ENCODE measurements around the gene PPM1L.

Gene PPM1L

DNA sequence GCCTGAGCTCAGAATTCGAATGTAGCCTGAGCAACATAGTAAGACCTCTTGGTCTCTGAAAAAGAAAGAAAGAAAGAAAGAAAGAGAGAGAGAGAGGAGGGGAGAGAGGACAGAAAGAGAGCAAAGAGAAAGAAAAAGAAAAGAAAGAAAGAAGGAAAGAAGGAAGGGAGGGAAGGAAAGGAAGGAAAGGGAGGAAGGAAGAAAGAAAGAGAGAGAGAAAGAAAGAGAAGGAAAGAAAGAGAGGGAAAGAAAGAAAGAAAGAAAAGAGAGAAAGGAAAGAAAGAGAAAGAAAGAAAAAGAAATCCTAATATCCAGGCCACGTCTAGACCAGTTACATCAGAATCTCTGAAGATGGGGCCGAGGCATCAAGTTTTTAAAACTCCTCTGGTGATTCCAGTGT lies 50.7 kb downstream of the PPM1L start (continued):
- TF ChIP-seq, protein P1, sequence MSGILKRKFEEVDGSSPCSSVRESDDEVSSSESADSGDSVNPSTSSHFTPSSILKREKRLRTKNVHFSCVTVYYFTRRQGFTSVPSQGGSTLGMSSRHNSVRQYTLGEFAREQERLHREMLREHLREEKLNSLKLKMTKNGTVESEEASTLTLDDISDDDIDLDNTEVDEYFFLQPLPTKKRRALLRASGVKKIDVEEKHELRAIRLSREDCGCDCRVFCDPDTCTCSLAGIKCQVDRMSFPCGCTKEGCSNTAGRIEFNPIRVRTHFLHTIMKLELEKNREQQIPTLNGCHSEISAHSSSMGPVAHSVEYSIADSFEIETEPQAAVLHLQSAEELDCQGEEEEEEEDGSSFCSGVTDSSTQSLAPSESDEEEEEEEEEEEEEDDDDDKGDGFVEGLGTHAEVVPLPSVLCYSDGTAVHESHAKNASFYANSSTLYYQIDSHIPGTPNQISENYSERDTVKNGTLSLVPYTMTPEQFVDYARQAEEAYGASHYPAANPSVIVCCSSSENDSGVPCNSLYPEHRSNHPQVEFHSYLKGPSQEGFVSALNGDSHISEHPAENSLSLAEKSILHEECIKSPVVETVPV (CRISPR knock-in tag; IDR thresholded peaks at IDR 0.05): no peak
- TF ChIP-seq ZNF70 (CRISPR knock-in tag; IDR thresholded peaks at IDR 0.05) (no peak), RARB (CRISPR knock-in tag; IDR thresholded peaks at IDR 0.05) (no peak), CSDC2 (CRISPR knock-in tag; IDR thresholded peaks at IDR 0.05) (no peak), ZC3H10 (CRISPR knock-in tag; IDR thresholded peaks at IDR 0.05) (no peak)

DNA sequence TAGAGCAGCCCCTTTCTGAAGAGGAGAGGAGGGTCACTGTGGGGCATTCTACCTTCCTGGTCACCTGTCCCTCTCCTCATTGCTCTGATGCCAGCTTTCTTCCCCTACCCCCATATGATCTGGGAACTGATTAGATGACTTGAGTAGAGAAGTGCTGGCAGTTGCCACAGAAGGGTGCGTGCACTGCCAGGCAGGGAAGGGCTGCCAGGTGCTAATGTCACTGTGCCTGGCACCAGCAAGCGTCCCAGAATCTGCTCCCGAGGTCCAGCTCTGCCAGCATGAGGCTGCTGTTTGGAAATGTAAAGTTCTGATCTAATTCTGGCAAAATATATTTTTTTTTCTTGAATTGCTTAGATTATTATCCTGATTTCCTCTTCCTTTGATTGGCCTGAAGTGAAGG lies 52.8 kb downstream of the PPM1L start:
- TF ChIP-seq ISL1 (CRISPR knock-in tag; IDR thresholded peaks at IDR 0.05) (no peak), OSR1 (CRISPR knock-in tag; IDR thresholded peaks at IDR 0.05) (no peak), ZC3H10 (CRISPR knock-in tag; IDR thresholded peaks at IDR 0.05) (no peak), GLIS3 (CRISPR knock-in tag; IDR thresholded peaks at IDR 0.05) (no peak), BACH2 (CRISPR knock-in tag; IDR thresholded peaks at IDR 0.05; ENCODE audit: borderline replicate concordance) (no peak), CSDC2 (CRISPR knock-in tag; IDR thresholded peaks at IDR 0.05) (no peak), ARNTL (CRISPR knock-in tag; IDR thresholded peaks at IDR 0.05; ENCODE audit: borderline replicate concordance, low read depth) (no peak), ZFP3 (CRISPR knock-in tag; IDR thresholded peaks at IDR 0.05) (no peak), ESRRG (CRISPR knock-in tag; IDR thresholded peaks at IDR 0.05) (no peak), ZNF565 (CRISPR knock-in tag; conservative IDR thresholded peaks at IDR 0.05; ENCODE audit: low read depth) (no peak)
- TF ChIP-seq, protein P2, sequence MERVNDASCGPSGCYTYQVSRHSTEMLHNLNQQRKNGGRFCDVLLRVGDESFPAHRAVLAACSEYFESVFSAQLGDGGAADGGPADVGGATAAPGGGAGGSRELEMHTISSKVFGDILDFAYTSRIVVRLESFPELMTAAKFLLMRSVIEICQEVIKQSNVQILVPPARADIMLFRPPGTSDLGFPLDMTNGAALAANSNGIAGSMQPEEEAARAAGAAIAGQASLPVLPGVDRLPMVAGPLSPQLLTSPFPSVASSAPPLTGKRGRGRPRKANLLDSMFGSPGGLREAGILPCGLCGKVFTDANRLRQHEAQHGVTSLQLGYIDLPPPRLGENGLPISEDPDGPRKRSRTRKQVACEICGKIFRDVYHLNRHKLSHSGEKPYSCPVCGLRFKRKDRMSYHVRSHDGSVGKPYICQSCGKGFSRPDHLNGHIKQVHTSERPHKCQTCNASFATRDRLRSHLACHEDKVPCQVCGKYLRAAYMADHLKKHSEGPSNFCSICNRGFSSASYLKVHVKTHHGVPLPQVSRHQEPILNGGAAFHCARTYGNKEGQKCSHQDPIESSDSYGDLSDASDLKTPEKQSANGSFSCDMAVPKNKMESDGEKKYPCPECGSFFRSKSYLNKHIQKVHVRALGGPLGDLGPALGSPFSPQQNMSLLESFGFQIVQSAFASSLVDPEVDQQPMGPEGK (CRISPR knock-in tag; IDR thresholded peaks at IDR 0.05; ENCODE audit: borderline replicate concordance): no peak
- TF ChIP-seq, protein P3, sequence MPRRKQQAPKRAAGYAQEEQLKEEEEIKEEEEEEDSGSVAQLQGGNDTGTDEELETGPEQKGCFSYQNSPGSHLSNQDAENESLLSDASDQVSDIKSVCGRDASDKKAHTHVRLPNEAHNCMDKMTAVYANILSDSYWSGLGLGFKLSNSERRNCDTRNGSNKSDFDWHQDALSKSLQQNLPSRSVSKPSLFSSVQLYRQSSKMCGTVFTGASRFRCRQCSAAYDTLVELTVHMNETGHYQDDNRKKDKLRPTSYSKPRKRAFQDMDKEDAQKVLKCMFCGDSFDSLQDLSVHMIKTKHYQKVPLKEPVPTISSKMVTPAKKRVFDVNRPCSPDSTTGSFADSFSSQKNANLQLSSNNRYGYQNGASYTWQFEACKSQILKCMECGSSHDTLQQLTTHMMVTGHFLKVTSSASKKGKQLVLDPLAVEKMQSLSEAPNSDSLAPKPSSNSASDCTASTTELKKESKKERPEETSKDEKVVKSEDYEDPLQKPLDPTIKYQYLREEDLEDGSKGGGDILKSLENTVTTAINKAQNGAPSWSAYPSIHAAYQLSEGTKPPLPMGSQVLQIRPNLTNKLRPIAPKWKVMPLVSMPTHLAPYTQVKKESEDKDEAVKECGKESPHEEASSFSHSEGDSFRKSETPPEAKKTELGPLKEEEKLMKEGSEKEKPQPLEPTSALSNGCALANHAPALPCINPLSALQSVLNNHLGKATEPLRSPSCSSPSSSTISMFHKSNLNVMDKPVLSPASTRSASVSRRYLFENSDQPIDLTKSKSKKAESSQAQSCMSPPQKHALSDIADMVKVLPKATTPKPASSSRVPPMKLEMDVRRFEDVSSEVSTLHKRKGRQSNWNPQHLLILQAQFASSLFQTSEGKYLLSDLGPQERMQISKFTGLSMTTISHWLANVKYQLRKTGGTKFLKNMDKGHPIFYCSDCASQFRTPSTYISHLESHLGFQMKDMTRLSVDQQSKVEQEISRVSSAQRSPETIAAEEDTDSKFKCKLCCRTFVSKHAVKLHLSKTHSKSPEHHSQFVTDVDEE (CRISPR knock-in tag; IDR thresholded peaks at IDR 0.05): no peak
- TF ChIP-seq, protein P4, sequence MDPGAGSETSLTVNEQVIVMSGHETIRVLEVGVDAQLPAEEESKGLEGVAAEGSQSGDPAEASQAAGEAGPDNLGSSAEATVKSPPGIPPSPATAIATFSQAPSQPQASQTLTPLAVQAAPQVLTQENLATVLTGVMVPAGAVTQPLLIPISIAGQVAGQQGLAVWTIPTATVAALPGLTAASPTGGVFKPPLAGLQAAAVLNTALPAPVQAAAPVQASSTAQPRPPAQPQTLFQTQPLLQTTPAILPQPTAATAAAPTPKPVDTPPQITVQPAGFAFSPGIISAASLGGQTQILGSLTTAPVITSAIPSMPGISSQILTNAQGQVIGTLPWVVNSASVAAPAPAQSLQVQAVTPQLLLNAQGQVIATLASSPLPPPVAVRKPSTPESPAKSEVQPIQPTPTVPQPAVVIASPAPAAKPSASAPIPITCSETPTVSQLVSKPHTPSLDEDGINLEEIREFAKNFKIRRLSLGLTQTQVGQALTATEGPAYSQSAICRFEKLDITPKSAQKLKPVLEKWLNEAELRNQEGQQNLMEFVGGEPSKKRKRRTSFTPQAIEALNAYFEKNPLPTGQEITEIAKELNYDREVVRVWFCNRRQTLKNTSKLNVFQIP (CRISPR knock-in tag; IDR thresholded peaks at IDR 0.05; ENCODE audit: borderline replicate concordance, low read depth): no peak
- TF ChIP-seq, protein P5, sequence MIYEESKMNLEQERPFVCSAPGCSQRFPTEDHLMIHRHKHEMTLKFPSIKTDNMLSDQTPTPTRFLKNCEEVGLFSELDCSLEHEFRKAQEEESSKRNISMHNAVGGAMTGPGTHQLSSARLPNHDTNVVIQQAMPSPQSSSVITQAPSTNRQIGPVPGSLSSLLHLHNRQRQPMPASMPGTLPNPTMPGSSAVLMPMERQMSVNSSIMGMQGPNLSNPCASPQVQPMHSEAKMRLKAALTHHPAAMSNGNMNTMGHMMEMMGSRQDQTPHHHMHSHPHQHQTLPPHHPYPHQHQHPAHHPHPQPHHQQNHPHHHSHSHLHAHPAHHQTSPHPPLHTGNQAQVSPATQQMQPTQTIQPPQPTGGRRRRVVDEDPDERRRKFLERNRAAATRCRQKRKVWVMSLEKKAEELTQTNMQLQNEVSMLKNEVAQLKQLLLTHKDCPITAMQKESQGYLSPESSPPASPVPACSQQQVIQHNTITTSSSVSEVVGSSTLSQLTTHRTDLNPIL (CRISPR knock-in tag; IDR thresholded peaks at IDR 0.05; ENCODE audit: low read depth): no peak
- ATAC-seq: no peak

DNA sequence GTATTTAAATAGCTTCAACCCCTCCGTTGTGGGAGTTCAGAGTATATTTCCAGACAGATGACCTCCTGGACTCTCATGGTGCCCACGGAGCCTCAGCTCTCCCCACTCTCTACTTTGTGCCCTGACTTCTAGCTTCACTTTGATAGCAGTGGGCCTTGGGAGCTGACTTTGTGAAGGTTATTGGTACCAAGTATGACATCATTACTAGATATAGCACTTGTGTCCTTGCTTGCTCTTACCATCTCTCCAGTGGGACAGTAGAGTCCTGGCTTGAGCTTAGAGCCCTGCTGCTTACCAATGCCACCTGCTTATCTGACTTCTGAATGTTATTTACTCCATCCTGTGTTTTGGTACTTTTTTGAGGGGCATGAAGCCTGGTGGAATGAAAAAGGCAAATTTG lies 53.4 kb downstream of the PPM1L start:
- no peak for TF ChIP-seq ZNF70 (CRISPR knock-in tag; IDR thresholded peaks at IDR 0.05)
- TF ChIP-seq, protein P5 (CRISPR knock-in tag; IDR thresholded peaks at IDR 0.05; ENCODE audit: low read depth): no peak
- no peak for ATAC-seq

Measured in SK-N-SH treated with all-trans-retinoic acid at 6 μM for 48 hours (cell line).